Measurements from ENCODE around the gene OR2W1. TPM values are rescaled to one million over a fixed set of nuclear protein-coding genes. Genes with fewer than 3 reads are reported as not detected.

The OR2W1 gene
- total RNA-seq, 2 donors from 2014 or later: not detected

DNA sequence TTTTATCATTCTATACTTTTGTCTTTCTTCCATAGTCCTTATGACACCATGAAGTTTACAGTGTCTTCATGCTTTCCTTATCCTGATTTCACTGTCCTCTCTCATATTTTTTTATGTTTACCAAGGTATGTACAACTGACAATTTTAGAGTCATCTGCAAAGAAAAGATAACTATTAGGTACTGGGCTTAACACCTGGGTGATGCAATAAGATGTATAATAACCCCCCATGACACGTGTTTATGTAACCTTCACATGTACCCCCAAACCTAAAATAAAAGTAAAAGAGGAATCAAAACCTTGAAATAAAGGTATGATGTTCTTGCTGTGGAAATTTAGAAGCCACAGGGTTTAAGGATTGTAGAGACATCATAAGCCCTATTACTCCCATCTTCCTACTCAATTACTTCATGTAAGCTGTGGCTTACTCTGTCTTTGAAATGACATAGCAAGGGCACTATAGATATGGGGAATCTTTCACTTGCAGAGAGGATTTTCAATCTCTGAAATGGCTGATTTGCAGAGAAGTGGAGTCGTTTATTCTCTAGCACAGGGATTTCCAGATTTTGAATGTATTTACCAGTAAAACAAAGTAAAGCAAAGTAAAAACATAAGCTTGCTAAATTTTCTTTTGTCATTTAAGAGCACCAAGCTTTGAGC, 18.9 kb downstream of the OR2W1 start:
- no peak overlapping the region for H3K27ac ChIP-seq
- H3K9me3 ChIP-seq: no peaks in the 10 kb centered on the region
- H3K4me1 ChIP-seq (replicated peaks): no peaks in the 10 kb centered on the region
- no peak for DNase-seq (ENCODE audit: low spot score)
- no peak overlapping the region for H3K4me3 ChIP-seq
- WGBS: 43% methylated on average over 2 of the region's 2 CpGs
- intact Hi-C loops (cut with DNase I): no loop called here
- no peaks in the 10 kb centered on the region for H3K27me3 ChIP-seq (replicated peaks; ENCODE audit: insufficient read depth)
- H3K36me3 ChIP-seq: no peaks in the 10 kb centered on the region
- TF ChIP-seq, protein P1, sequence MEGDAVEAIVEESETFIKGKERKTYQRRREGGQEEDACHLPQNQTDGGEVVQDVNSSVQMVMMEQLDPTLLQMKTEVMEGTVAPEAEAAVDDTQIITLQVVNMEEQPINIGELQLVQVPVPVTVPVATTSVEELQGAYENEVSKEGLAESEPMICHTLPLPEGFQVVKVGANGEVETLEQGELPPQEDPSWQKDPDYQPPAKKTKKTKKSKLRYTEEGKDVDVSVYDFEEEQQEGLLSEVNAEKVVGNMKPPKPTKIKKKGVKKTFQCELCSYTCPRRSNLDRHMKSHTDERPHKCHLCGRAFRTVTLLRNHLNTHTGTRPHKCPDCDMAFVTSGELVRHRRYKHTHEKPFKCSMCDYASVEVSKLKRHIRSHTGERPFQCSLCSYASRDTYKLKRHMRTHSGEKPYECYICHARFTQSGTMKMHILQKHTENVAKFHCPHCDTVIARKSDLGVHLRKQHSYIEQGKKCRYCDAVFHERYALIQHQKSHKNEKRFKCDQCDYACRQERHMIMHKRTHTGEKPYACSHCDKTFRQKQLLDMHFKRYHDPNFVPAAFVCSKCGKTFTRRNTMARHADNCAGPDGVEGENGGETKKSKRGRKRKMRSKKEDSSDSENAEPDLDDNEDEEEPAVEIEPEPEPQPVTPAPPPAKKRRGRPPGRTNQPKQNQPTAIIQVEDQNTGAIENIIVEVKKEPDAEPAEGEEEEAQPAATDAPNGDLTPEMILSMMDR (IDR thresholded peaks at IDR 0.05): no peak
- TF ChIP-seq POLR2A (IDR thresholded peaks at IDR 0.05) (no peak), POLR2AphosphoS5 (IDR thresholded peaks at IDR 0.05) (no peak)

GRCh38 chr6:29021434-29021833, 23.5 kb downstream of the OR2W1 start:
- Histone ChIP-seq H3K9me3 (no peaks in the 10 kb centered on the region), H3K4me3 (no peak overlapping the region), H3K36me3 (no peaks in the 10 kb centered on the region), H3K4me1 (replicated peaks) (no peaks in the 10 kb centered on the region), H3K27me3 (replicated peaks; ENCODE audit: insufficient read depth) (no peaks in the 10 kb centered on the region), H3K27ac (no peak overlapping the region)
- intact Hi-C loops (cut with DNase I): no loop called here
- DNase-seq (ENCODE audit: low spot score): no peak
- WGBS: 90% methylated on average over 2 of the region's 2 CpGs
- TF ChIP-seq POLR2A (IDR thresholded peaks at IDR 0.05) (no peak), POLR2AphosphoS5 (IDR thresholded peaks at IDR 0.05) (no peak)
- TF ChIP-seq, protein P1 (IDR thresholded peaks at IDR 0.05): no peak

GRCh38 chr6:29019629-29020028, 25.3 kb downstream of the OR2W1 start:
- intact Hi-C loops (cut with DNase I): loop anchor here (5.0 kb wide), 2 partner anchors 37 to 332 kb away; no protein-coding TSS in a partner anchor
- H3K4me3 ChIP-seq: no peak overlapping the region
- no peaks in the 10 kb centered on the region for H3K36me3 ChIP-seq
- TF ChIP-seq, protein P1 (IDR thresholded peaks at IDR 0.05): no peak
- TF ChIP-seq POLR2A (IDR thresholded peaks at IDR 0.05) (no peak), POLR2AphosphoS5 (IDR thresholded peaks at IDR 0.05) (no peak)
- H3K27me3 ChIP-seq (replicated peaks; ENCODE audit: insufficient read depth): no peaks in the 10 kb centered on the region
- DNase-seq (ENCODE audit: low spot score): no peak
- H3K4me1 ChIP-seq (replicated peaks): no peaks in the 10 kb centered on the region
- WGBS: 75% methylated on average over 2 of the region's 2 CpGs
- no peaks in the 10 kb centered on the region for H3K9me3 ChIP-seq
- H3K27ac ChIP-seq: no peak overlapping the region

- 49% methylated on average over 3 of the region's 3 CpGs for WGBS
- TF ChIP-seq, protein P1 (IDR thresholded peaks at IDR 0.05): no peak
- TF ChIP-seq POLR2A (IDR thresholded peaks at IDR 0.05): no peak
- no peak for TF ChIP-seq POLR2AphosphoS5 (IDR thresholded peaks at IDR 0.05)
- H3K36me3 ChIP-seq: no peaks in the 10 kb centered on the region
- H3K4me3 ChIP-seq: no peak overlapping the region
- H3K27me3 ChIP-seq (replicated peaks; ENCODE audit: insufficient read depth): no peaks in the 10 kb centered on the region
- intact Hi-C loops (cut with DNase I): loop anchor here (2.0 to 5.0 kb wide), 3 partner anchors 35 to 330 kb away; no protein-coding TSS in a partner anchor
- H3K27ac ChIP-seq: no peak overlapping the region
- no peak for DNase-seq (ENCODE audit: low spot score)
- no peaks in the 10 kb centered on the region for H3K9me3 ChIP-seq
- H3K4me1 ChIP-seq (replicated peaks): no peaks in the 10 kb centered on the region
Observed at GRCh38 chr6:29017428-29017802, 27.6 kb downstream of the OR2W1 start.

All from prostate gland (tissue), 2 donors.